Sigmoid colon (tissue), 4 donors: ENCODE results near the gene EXOC3L1.

Experiments used
- POLR2A ChIP-seq, 2 donors: fragments of 450-650 bp; IDR thresholded peaks; one replicate each; pipeline ENCODE4 v1.6.1; 2016; ENCODE audit warnings: antibody characterized with exemption in 2 of 2, mild to moderate bottlenecking in 2 of 2, moderate library complexity in 2 of 2
- POLR2AphosphoS5 ChIP-seq, 4 donors: sonication (generic); formaldehyde crosslinking; IDR thresholded peaks; one replicate each; pipeline ENCODE4 v1.6.1; 2017; ENCODE audit warnings: antibody characterized with exemption in 4 of 4

DNA sequence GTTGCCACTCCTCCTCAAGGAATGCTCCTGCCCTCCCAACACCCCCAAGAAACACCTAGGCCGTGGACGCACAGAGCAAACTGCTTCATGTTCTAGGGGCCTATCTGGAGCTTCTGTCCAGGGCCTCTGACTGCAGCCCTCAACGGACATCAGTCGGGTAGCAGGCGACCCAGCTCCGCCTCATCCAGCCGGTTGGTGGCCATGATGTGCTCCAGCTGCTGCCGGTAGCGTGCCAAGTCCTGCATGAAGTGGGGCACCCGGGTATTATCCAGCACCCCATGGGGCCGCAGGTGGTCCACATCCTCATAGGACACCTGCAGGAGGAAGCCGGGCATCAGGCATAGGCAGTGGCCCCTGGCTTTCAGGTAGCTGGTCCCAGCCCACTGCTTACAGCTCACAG is 13.3 kb downstream of the EXOC3L1 start:
- TF ChIP-seq POLR2AphosphoS5 (IDR thresholded peaks at IDR 0.05) (no peak), POLR2A (IDR thresholded peaks at IDR 0.05) (no peak)
